HG03135 (cell line): Measurements from ENCODE around the gene CHCT1.
"Not testable (repeated sequence)": the region's sequence is repeated elsewhere in the genome, so short reads cannot be mapped to it uniquely, and the experiment has no call there.

Source experiments
- ATAC-seq: cut with Tn5 transposase; IDR thresholded peaks from one replicate; pipeline ENCODE4 v1.9.1; 2021; ENCODE audit warnings: mild to moderate bottlenecking, moderate library complexity; ENCODE audit not compliant: unreplicated experiment

Gene CHCT1

GRCh38 chr17:60398227-60398959 lies 23.9 kb upstream of the CHCT1 start:
- peak; percentile 51 for ATAC-seq

- ATAC-seq = no peak
Measured at GRCh38 chr17:60401819-60402218, 20.5 kb upstream of the CHCT1 start.

GRCh38 chr17:60403523-60403810 lies 18.8 kb upstream of the CHCT1 start:
- no peak for ATAC-seq

GRCh38 chr17:60403962-60404361 lies 18.3 kb upstream of the CHCT1 start:
- no peak for ATAC-seq

- ATAC-seq = no peak
Measured at GRCh38 chr17:60406887-60407286, 15.4 kb upstream of the CHCT1 start.

GRCh38 chr17:60410001-60410400 lies 12.3 kb upstream of the CHCT1 start:
- no peak for ATAC-seq

GRCh38 chr17:60412701-60413100 lies 9.6 kb upstream of the CHCT1 start:
- ATAC-seq = no peak

GRCh38 chr17:60415146-60415545 lies 7.1 kb upstream of the CHCT1 start:
- no peak for ATAC-seq

- ATAC-seq = no peak
Measured at GRCh38 chr17:60416368-60416925, 5.8 kb upstream of the CHCT1 start.

GRCh38 chr17:60419003-60419402 lies 3.3 kb upstream of the CHCT1 start:
- ATAC-seq = not testable (repeated sequence)

GRCh38 chr17:60419875-60420274 lies 2.4 kb upstream of the CHCT1 start:
- not testable (repeated sequence) for ATAC-seq

GRCh38 chr17:60421273-60422161 lies 772 bp upstream of the CHCT1 start:
- peak; percentile 81 for ATAC-seq

GRCh38 chr17:60423865-60424264 lies 1.6 kb downstream of the CHCT1 start:
- ATAC-seq = no peak

- no peak for ATAC-seq
Measured at GRCh38 chr17:60425626-60426025, 3.3 kb downstream of the CHCT1 start.

GRCh38 chr17:60426596-60426995 lies 4.3 kb downstream of the CHCT1 start:
- no peak for ATAC-seq

GRCh38 chr17:60428491-60428890 lies 6.2 kb downstream of the CHCT1 start:
- not testable (repeated sequence) for ATAC-seq

- not testable (repeated sequence) for ATAC-seq
Measured at GRCh38 chr17:60430561-60430960, 8.3 kb downstream of the CHCT1 start.

GRCh38 chr17:60433021-60433997 lies 11.0 kb downstream of the CHCT1 start:
- not testable (repeated sequence) for ATAC-seq

- no peak for ATAC-seq
Measured at GRCh38 chr17:60435244-60436167, 13.2 kb downstream of the CHCT1 start.

GRCh38 chr17:60436676-60437075 lies 14.4 kb downstream of the CHCT1 start:
- no peak for ATAC-seq
